Neural cell (in vitro differentiated cells): ENCODE data around the gene EMC9. TPM values are rescaled to one million over a fixed set of nuclear protein-coding genes. Genes with fewer than 3 reads are reported as not detected.
A peak's percentile ranks its signal among the peaks of the same experiment; 100 is the strongest.

Experiments used
- H2AFZ ChIP-seq: fragments of 200-600, 300-800 bp; sonication (generic), shearing (Covaris generic); 2 replicates; pipeline ENCODE4 v1.6.0; 2014; ENCODE audit warnings: low read depth, mild to moderate bottlenecking, antibody characterized with exemption, low read length, moderate library complexity
- H3F3A ChIP-seq: fragments of 200-600 bp; shearing (Covaris generic); 2 replicates; pipeline ENCODE4 v1.6.1; 2016; ENCODE audit warnings: mild to moderate bottlenecking, moderate library complexity, mixed read lengths, antibody characterized with exemption, low read length; ENCODE audit not compliant: insufficient read depth, poor library complexity, severe bottlenecking
- H3K27ac ChIP-seq: fragments of 200-600, 300-800 bp; sonication (generic), shearing (Covaris generic); 2 replicates; pipeline ENCODE4 v1.5.1; 2014; ENCODE audit warnings: mild to moderate bottlenecking, low read length, moderate library complexity
- H3K27me3 ChIP-seq: fragments of 300-800, 200-600 bp; sonication (generic), shearing (Covaris generic); 2 replicates; pipeline ENCODE4 v1.6.0; 2014; ENCODE audit warnings: mild to moderate bottlenecking, low read depth, low read length, moderate library complexity; ENCODE audit not compliant: insufficient read depth
- H3K36me3 ChIP-seq: fragments of 300-800, 200-600 bp; sonication (generic), shearing (Covaris generic); 2 replicates; pipeline ENCODE4 v1.5.1; 2014; ENCODE audit warnings: mild to moderate bottlenecking, antibody characterized with exemption, low read length, moderate library complexity; ENCODE audit not compliant: insufficient read depth
- H3K4me2 ChIP-seq: fragments of 300-800, 200-600 bp; sonication (generic), shearing (Covaris generic); 2 replicates; pipeline ENCODE4 v1.6.0; 2014; ENCODE audit warnings: mild to moderate bottlenecking, low read length
- H3K4me3 ChIP-seq: fragments of 300-800, 200-600 bp; sonication (generic), shearing (Covaris generic); 2 replicates; pipeline ENCODE4 v1.5.1; 2014; ENCODE audit warnings: mild to moderate bottlenecking, low read length, moderate library complexity
- H3K79me2 ChIP-seq: fragments of 200-600 bp; shearing (Covaris generic); replicated peaks from 2 replicates; pipeline ENCODE4 v1.6.0; 2014; ENCODE audit warnings: mild to moderate bottlenecking, low read length, moderate library complexity; ENCODE audit not compliant: insufficient read depth
- H3K9ac ChIP-seq: fragments of 300-800, 200-600 bp; sonication (generic), shearing (Covaris generic); 2 replicates; pipeline ENCODE4 v1.6.1; 2016; ENCODE audit warnings: mild to moderate bottlenecking, low read length, mixed read lengths
- H3K9me2 ChIP-seq: fragments of 200-600 bp; shearing (Covaris generic); 2 replicates; pipeline ENCODE4 v1.6.1; 2016; ENCODE audit warnings: mild to moderate bottlenecking, low read length, mixed read lengths; ENCODE audit not compliant: insufficient read depth
- H3K9me3 ChIP-seq: fragments of 200-600, 300-800 bp; sonication (generic), shearing (Covaris generic); 2 replicates; pipeline ENCODE4 v1.6.1; 2016; ENCODE audit warnings: mild to moderate bottlenecking, mixed run types, low read length, moderate library complexity, mixed read lengths
- H4K20me1 ChIP-seq: fragments of 200-600 bp; shearing (Covaris generic); 2 replicates; pipeline ENCODE4 v1.6.1; 2016; ENCODE audit warnings: mild to moderate bottlenecking, mixed run types; ENCODE audit not compliant: insufficient read depth
- CTCF ChIP-seq: fragments of 450-650 bp; IDR thresholded peaks from 2 replicates; pipeline ENCODE4 v1.5.1; 2014; ENCODE audit warnings: antibody characterized with exemption, mild to moderate bottlenecking, moderate library complexity; ENCODE audit not compliant: poor library complexity, severe bottlenecking
- EP300 ChIP-seq: fragments of 450-650 bp; conservative IDR thresholded peaks from 2 replicates; pipeline ENCODE4 v1.6.1; 2014; ENCODE audit warnings: antibody characterized with exemption, mild to moderate bottlenecking, moderate library complexity; ENCODE audit not compliant: poor library complexity, severe bottlenecking
- EZH2 ChIP-seq: fragments of 200-600, 300-800 bp; shearing (Covaris generic), sonication (generic); IDR thresholded peaks from 2 replicates; pipeline ENCODE4 v1.6.1; 2014; ENCODE audit warnings: antibody characterized with exemption, low read length, borderline replicate concordance, mild to moderate bottlenecking; ENCODE audit not compliant: insufficient read depth, poor library complexity, severe bottlenecking
- MXI1 ChIP-seq: fragments of 450-650 bp; conservative IDR thresholded peaks from 2 replicates; pipeline ENCODE4 v1.6.1; 2014; ENCODE audit warnings: antibody characterized with exemption, mild to moderate bottlenecking; ENCODE audit not compliant: poor library complexity, severe bottlenecking
- POLR2AphosphoS5 ChIP-seq: IDR thresholded peaks from 2 replicates; pipeline ENCODE4 v1.6.1; 2012
- RAD21 ChIP-seq: fragments of 450-650 bp; conservative IDR thresholded peaks from 2 replicates; pipeline ENCODE4 v1.6.1; 2014; ENCODE audit warnings: antibody characterized with exemption, mild to moderate bottlenecking, moderate library complexity
- SMC3 ChIP-seq: fragments of 450-650 bp; conservative IDR thresholded peaks from 2 replicates; pipeline ENCODE4 v1.6.1; 2014; ENCODE audit warnings: antibody characterized with exemption, mild to moderate bottlenecking, moderate library complexity; ENCODE audit not compliant: poor library complexity
- TAF1 ChIP-seq: IDR thresholded peaks from 2 replicates; pipeline ENCODE4 v1.6.1; 2012; ENCODE audit warnings: low read depth
- polyA plus RNA-seq: library from polyadenylated mRNA; depleted of rRNA; stranded (reverse); fragments of >200 nt; gene quantifications from 2 replicates; pipeline ENCODE4 v1.2.3, GENCODE V29; 2014
- TF ChIP-seq, protein P1 (sequence below): IDR thresholded peaks from 2 replicates; pipeline ENCODE4 v1.6.1; 2012; ENCODE audit warnings: borderline replicate concordance

Gene EMC9
- polyA plus RNA-seq, 1 donor from 2014 or later, result 45.1 TPM

DNA sequence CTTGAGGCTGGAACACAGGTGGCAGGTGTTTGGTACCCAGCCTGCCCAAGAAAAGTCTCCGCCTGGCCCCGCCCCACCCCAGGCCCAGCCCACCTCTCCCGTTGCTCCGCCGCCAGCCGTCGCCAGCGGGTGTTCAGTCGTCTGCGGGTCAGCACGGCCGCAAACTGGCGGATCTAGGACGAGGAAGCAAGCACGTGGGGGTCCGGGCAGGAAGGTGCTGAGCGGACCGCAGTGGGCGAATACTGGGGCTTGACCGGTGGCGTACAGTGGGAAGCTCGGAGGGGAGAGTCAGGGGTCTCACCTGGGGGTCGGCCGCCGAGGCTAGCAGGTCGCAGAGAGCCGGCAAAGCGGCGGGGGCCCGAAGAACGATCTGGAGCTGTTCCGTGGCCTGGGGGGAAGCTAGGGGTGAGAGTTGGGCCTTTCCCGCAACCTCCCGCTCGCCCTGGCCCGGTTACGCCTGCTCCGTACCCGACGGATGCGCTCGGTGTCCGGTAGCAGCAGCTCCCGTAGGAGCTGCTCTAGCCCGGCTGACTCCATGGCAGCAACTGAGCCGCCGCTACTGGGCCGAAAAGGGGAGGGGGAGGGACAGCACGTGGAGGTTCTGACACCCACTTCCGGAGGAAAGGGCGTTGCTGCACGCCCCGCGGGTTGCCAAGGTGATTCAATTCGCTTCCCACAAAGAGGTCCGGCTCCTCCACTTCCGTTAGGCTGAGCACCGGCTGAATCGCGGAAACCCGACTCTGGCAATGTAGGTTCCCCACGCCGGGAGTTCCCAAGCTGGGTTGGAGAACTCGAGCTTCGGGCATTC is 47.1 kb upstream of the EMC9 start, which contains the start of gene IPO4:
TSS of gene IPO4 (minus strand) at position 566 of the 808 bp plus-strand sequence. CDS start at position 537, 29 bp downstream.
- no peaks in the 10 kb centered on the region for H3K27me3 ChIP-seq
- H3K9me2 ChIP-seq, result no peaks in the 10 kb centered on the region
- H3K4me2 ChIP-seq, result peak within 1 kb of the TSS; percentile 84
- TF ChIP-seq, protein P1, sequence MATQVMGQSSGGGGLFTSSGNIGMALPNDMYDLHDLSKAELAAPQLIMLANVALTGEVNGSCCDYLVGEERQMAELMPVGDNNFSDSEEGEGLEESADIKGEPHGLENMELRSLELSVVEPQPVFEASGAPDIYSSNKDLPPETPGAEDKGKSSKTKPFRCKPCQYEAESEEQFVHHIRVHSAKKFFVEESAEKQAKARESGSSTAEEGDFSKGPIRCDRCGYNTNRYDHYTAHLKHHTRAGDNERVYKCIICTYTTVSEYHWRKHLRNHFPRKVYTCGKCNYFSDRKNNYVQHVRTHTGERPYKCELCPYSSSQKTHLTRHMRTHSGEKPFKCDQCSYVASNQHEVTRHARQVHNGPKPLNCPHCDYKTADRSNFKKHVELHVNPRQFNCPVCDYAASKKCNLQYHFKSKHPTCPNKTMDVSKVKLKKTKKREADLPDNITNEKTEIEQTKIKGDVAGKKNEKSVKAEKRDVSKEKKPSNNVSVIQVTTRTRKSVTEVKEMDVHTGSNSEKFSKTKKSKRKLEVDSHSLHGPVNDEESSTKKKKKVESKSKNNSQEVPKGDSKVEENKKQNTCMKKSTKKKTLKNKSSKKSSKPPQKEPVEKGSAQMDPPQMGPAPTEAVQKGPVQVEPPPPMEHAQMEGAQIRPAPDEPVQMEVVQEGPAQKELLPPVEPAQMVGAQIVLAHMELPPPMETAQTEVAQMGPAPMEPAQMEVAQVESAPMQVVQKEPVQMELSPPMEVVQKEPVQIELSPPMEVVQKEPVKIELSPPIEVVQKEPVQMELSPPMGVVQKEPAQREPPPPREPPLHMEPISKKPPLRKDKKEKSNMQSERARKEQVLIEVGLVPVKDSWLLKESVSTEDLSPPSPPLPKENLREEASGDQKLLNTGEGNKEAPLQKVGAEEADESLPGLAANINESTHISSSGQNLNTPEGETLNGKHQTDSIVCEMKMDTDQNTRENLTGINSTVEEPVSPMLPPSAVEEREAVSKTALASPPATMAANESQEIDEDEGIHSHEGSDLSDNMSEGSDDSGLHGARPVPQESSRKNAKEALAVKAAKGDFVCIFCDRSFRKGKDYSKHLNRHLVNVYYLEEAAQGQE, result no peak
- TF ChIP-seq POLR2AphosphoS5, result peak; percentile 36
- TF ChIP-seq TAF1, result peak; percentile 41
- TF ChIP-seq RAD21, result peak; percentile 40
- peak; percentile 57 for TF ChIP-seq SMC3
- TF ChIP-seq MXI1, result peak; percentile 99
- peak; percentile 60 for TF ChIP-seq EP300
- no peak for TF ChIP-seq EZH2
- no peak for TF ChIP-seq CTCF
- peaks cover 4% of the 10 kb centered on the region for H4K20me1 ChIP-seq
- no peaks in the 10 kb centered on the region for H3K9me3 ChIP-seq
- H3K9ac ChIP-seq, result peak within 1 kb of the TSS; percentile 65
- no peaks in the 10 kb centered on the region for H3K36me3 ChIP-seq
- no peak within 1 kb of the TSS for H2AFZ ChIP-seq
- peak within 1 kb of the TSS; percentile 24 for H3K27ac ChIP-seq
- peak within 1 kb of the TSS; percentile 92 for H3K4me3 ChIP-seq
- peaks cover 3% of the 10 kb centered on the region for H3K79me2 ChIP-seq
- H3F3A ChIP-seq, result no peaks in the 10 kb centered on the region

- peak overlapping the region; percentile 92 for H3K4me3 ChIP-seq
These were observed 46.1 kb upstream of the EMC9 start for GRCh38 chr14:24187539-24187915.

More at GRCh38 chr14:24187539-24187915, 46.1 kb upstream of the EMC9 start:
- no peaks in the 10 kb centered on the region for H3K9me3 ChIP-seq
- H2AFZ ChIP-seq, result no peak overlapping the region
- peaks cover 3% of the 10 kb centered on the region for H3K79me2 ChIP-seq
- no peaks in the 10 kb centered on the region for H3K9me2 ChIP-seq
- no peaks in the 10 kb centered on the region for H3F3A ChIP-seq
- no peaks in the 10 kb centered on the region for H3K27me3 ChIP-seq
- no peak overlapping the region for H3K9ac ChIP-seq
- H3K36me3 ChIP-seq, result no peaks in the 10 kb centered on the region
- no peak for TF ChIP-seq SMC3
- no peak for TF ChIP-seq MXI1
- no peak for TF ChIP-seq POLR2AphosphoS5
- TF ChIP-seq CTCF, result no peak
- TF ChIP-seq RAD21, result no peak
- no peak for TF ChIP-seq EP300
- no peak for TF ChIP-seq TAF1
- TF ChIP-seq, protein P1, result no peak
- TF ChIP-seq EZH2, result no peak
- no peak overlapping the region for H3K27ac ChIP-seq
- H4K20me1 ChIP-seq, result peaks cover 4% of the 10 kb centered on the region
- H3K4me2 ChIP-seq, result peak overlapping the region; percentile 84
